ENCODE measurements around the gene WDR64.
"Not testable (repeated sequence)": the region's sequence is repeated elsewhere in the genome, so short reads cannot be mapped to it uniquely, and the experiment has no call there.

Gene WDR64

GRCh38 chr1:241632987-241633386 is 19.1 kb upstream of the WDR64 start:
- DNase-seq = no peak

- no peak for DNase-seq
These were observed 16.4 kb upstream of the WDR64 start for GRCh38 chr1:241635556-241636152.

- no peak for DNase-seq
These were observed 15.8 kb upstream of the WDR64 start for GRCh38 chr1:241636291-241636690.

- no peak for DNase-seq
These were observed 15.0 kb upstream of the WDR64 start for GRCh38 chr1:241637046-241637590.

- no peak for DNase-seq
These were observed 14.5 kb upstream of the WDR64 start for GRCh38 chr1:241637604-241638003.

GRCh38 chr1:241638099-241638682 is 13.9 kb upstream of the WDR64 start:
- no peak for DNase-seq

GRCh38 chr1:241638909-241639622 is 13.0 kb upstream of the WDR64 start:
- peak; percentile 20 for DNase-seq

- peak; percentile 50 for DNase-seq
These were observed 12.4 kb upstream of the WDR64 start for GRCh38 chr1:241639623-241640148.

GRCh38 chr1:241640149-241640866 is 11.8 kb upstream of the WDR64 start, which contains the start of the genes CHML and OPN3:
Gene CHML (minus strand): TSS chr1:241640369. CDS start chr1:241635766, 4,603 bp downstream.
Gene OPN3 (minus strand): TSS chr1:241640369. CDS start chr1:241640254, 115 bp downstream.
- peak; percentile 96 for DNase-seq

- DNase-seq = no peak
These were observed 11.0 kb upstream of the WDR64 start for GRCh38 chr1:241640867-241641622.

GRCh38 chr1:241641773-241642592 is 10.1 kb upstream of the WDR64 start:
- DNase-seq = no peak

- DNase-seq = no peak
These were observed 9.5 kb upstream of the WDR64 start for GRCh38 chr1:241642593-241642944.

- no peak for DNase-seq
These were observed 7.8 kb upstream of the WDR64 start for GRCh38 chr1:241644259-241644658.

GRCh38 chr1:241645199-241645598 is 6.9 kb upstream of the WDR64 start:
- DNase-seq = no peak

GRCh38 chr1:241646201-241646600 is 5.9 kb upstream of the WDR64 start:
- DNase-seq = no peak

GRCh38 chr1:241647658-241648057 is 4.4 kb upstream of the WDR64 start:
- DNase-seq = no peak

GRCh38 chr1:241648159-241648558 is 3.9 kb upstream of the WDR64 start:
- DNase-seq = no peak

- no peak for DNase-seq
These were observed 1.9 kb downstream of the WDR64 start for GRCh38 chr1:241654019-241654418.

- DNase-seq = no peak
These were observed 2.6 kb downstream of the WDR64 start for GRCh38 chr1:241654641-241655040.

GRCh38 chr1:241658081-241658793 is 6.2 kb downstream of the WDR64 start:
- DNase-seq = no peak

GRCh38 chr1:241659016-241659415 is 6.9 kb downstream of the WDR64 start:
- DNase-seq = not testable (repeated sequence)

Measured in activated CD4-positive, alpha-beta T cell treated with anti-CD3 and anti-CD28 coated beads, Interleukin-2, Interleukin-6, amounts not matched to agents 100 ng/mL and 50 ng/mL, durations not matched to agents 16 hours and 8 hours (primary cell).